Occipital lobe (tissue), 2 donors: ENCODE data around the gene FADS2. TPM values are rescaled to one million over a fixed set of nuclear protein-coding genes. Genes with fewer than 3 reads are reported as not detected.
"Not testable (repeated sequence)": the region's sequence is repeated elsewhere in the genome, so short reads cannot be mapped to it uniquely, and the experiment has no call there.

Experiments used
- DNase-seq: peaks from one replicate; lab custom pipeline; 2025; lab: John Stamatoyannopoulos, UW
- total RNA-seq: library from RNA; depleted of rRNA; stranded (reverse); fragments of >200 nt; gene quantifications from one replicate; pipeline ENCODE4 v1.2.3, GENCODE V29; 2014

FADS2 gene
- total RNA-seq, 1 donor from 2014 or later, result 109 TPM

DNA sequence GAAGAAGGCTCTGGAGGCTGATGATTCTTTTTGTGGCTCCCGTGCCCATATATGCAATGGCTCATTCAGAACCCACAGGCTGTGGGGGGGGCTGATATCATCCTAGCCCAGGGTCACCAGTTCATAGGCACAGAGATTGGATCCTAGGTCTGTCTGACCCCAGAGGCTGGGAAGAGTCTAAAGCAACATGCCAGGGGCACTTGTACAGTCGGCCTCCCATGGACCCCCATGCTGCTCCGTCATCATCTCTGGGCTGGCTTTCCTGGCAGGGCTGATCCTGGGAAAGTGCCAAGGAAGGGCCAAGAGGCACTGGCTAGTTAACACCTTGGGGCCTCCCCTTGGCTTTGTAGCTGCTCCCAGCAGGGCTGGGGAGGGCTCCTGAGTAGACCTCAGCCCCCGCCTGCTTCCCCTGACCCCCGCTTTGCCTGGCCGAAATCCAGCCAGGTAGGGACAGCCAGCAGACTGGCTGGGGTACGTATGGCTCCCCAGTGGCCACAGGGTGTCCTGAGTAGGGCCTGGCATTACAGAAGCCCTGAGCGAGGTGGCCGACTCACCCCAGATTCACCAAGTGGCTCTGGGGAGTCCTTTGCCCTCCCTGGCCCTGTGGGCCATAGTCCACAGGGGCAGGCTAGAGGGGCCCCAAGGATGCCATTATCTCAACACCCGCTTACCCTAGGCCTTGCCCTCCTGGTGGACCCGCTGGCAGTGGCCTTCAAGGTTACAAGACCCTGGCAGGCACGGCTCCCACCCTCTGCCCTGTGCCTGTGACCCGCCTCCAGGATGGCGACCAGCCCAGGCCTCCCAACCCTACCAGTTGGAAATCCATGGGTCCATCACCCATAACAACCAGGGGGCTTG is 40.7 kb downstream of the FADS2 start:
- no peak for DNase-seq

DNA sequence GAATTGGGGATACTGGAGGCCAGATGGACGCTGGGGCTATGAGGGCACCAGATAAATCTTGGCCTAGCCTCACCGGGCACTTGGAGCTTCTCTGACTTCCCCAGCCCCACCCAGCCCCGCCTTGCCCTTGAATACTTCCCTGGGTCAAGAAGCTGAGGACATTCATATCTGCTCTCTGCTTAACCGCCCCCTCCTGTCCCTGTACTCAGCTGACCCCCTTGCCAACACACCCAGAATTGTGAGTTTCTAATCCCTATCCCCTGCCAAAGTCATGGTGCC is 41.3 kb downstream of the FADS2 start:
- DNase-seq, result no peak

DNA sequence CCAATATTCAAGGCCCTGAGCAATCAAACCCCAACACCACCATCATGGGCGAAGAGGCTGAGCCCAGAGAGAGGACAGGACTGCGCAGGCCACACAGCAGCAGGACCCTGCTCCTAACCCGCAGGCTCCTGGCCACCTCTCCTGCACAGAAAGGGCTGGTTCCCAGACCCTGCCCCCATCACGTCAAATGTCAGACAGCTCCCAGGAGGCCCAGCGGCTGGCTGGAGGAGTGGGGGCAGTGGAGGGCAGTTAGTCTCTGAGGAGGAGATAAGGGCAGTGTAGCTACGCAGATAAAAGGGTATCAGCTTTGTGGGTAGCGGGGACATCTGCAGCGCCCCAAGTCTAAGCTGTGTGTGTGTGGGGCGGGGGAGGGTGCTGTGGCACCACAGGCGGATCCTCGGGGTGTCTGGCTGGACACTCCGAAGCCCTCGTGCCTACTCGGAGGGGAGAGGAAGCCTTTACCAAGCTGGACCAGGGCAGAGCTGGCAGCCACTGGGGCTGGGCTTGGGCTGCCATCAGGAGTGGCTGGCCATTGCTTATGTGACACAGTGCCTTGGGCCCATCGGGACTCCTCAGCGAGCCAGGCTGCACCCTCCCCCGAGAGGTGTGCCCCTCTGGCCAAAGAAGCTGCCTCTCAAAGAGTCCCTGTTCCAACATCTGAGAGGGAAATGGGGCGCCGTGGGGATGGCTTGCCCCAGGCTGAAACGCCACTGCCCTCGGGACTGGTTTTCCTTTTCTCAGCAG is 41.8 kb downstream of the FADS2 start:
- no peak for DNase-seq

DNA sequence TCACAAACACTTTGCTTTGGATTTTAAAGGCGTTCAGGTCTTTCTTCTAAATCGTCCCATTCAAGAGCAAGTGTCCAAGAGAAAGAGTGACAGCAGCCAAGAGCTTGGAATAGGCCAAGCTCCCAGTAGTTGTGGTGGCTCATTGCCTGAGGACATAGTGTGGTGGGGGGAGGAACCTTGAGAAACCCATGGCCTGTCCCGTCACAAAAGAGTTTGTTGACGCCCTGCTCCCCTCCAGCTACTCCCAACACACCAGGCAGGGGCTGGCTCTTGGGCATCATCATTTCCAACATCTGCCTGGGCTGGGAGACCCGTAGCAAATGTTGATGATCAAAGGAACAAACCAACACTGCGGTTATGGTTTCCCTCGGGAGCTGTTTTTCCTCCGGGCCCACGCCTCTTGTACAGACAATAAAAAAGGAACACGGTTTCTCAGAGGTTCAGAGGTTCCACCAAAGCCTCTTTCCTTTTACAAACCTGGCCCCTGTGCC is 42.5 kb downstream of the FADS2 start:
- DNase-seq, result no peak

- DNase-seq, result peak; percentile 51
Observed at GRCh38 chr11:61871158-61871597, 43.1 kb downstream of the FADS2 start.

DNA sequence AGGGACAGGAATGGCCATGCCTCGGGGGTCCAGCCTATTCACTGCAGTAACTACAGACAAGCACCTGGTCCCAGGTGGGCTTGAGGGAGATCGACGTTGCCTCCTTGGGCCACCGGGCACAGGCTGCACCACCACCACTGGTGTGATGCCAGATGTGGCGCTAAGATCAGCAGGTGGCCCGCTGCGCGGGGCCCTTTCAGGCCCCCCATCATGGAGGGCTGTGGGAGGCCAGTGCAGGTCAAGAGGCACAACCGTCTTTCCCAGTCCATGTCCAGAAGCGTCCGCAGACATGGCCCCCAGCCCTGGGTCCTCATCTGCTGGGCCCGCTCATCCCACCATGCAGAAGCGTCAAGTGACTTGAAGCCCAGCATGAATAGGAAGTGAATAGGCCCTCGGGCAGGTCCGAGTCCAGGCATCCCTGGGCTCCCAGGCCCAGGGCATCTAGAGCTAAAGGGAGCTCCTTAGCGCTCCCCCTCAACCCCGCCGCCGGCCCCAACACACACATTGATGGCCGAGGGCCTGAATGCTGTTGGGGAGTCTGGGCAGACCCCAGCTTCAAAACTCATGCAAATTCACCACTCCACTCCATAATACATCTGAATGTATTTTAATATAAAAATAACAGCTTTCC is 45.0 kb downstream of the FADS2 start:
- no peak for DNase-seq

GRCh38 chr11:61873588-61874376 is 45.7 kb downstream of the FADS2 start:
- no peak for DNase-seq

DNA sequence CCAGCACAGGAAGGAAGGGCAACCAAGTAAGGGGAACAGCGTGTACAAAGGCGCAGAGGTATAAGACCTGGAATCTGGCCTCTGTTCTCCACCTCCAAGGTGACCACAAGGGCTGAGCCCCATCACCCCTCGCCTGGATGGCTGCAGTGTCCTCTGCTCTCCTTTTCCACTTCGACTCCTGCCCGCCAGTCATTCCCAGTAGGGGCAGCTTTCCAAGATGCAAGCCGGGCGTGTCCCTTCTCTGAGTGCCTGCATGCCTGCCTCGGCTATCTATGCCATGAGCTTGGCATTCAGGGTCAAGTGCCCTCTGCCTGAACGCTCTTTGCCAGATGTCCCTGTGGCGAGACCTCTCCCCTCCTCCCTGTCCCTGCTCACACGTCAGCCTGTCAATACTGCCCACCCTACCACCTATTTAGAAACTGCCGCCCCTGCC is 46.3 kb downstream of the FADS2 start:
- no peak for DNase-seq

DNA sequence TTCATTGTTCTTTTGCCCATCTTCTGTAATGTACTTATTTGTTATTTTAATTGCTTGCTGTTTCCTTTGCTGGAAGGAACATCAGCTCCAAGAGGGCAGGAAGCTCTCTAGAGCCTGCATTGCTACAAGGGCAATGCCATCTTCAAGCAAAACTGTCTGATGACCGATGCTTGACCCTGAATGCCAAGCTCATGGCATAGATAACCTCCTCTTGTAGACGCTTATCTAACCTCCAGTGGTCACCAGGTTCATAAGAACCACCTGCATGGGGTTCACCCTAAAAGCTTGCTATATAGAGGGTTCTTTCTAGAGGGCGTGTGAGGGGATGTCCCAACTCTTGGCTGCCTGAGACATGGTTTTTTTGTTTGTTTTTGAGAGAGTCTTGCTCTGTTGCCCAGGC is 46.8 kb downstream of the FADS2 start:
- DNase-seq, result no peak

- no peak for DNase-seq
Observed at GRCh38 chr11:61875698-61876097, 47.6 kb downstream of the FADS2 start.

DNA sequence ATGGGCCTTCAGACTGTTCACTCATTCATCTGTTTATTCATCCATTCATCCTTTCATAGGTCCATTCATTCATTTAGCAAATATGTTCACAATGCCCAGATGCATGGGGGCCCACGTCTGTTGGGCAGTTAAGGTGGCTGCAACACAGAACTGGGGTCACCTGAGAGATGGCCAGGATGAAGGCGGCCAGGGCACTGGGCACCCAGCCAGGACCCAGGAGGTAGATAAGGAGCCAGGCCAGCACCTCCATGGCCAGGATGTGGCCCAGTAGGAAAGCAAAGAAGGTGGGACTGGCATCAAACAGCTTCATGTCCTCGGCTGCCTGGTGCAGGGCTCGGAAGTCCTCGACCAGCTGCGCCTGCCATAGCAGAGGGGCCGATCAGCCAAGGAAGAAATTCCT is 51.1 kb downstream of the FADS2 start:
- no peak for DNase-seq

DNA sequence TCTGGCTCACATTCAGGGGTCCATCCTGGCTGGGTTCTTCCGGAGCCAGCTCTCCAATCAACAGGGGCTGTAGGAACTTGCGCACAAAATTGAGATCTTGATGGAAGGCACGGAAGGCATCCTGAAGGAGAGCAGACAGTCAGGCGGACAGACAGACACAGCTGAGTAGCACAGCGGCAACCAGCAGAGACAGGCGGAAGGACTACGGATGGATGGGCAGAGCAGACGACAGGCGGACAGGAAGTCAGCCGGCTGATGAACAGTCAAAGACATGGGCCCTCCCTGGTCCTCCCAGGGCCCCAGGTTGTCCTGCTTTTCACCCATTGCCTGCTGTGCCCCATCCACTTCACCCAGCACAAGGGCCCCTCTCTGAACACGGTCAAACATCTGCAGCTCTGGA is 51.9 kb downstream of the FADS2 start:
- no peak for DNase-seq

DNA sequence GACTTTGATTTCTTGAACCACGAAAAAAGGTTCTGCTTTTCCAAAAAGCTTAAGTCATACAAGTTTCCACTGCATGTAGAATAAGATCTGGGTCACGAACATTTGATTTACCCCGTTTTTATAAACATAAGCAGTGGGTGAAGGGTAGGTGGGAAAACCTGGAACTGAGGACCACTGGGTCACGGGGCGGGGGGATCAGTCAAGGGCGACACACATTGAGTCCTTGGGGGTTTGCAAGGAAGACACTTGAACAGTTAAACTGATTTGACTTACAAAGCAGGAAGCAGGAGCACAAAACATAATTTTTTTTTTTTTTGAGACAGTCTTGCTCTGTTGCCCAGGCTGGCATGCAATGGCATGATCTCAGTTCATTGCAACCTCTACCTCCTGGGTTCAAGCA is 52.4 kb downstream of the FADS2 start:
- DNase-seq, result no peak

- no peak for DNase-seq
Observed at GRCh38 chr11:61881397-61881796, 53.3 kb downstream of the FADS2 start.

- DNase-seq, result not testable (repeated sequence)
Observed at GRCh38 chr11:61882267-61882666, 54.2 kb downstream of the FADS2 start.

DNA sequence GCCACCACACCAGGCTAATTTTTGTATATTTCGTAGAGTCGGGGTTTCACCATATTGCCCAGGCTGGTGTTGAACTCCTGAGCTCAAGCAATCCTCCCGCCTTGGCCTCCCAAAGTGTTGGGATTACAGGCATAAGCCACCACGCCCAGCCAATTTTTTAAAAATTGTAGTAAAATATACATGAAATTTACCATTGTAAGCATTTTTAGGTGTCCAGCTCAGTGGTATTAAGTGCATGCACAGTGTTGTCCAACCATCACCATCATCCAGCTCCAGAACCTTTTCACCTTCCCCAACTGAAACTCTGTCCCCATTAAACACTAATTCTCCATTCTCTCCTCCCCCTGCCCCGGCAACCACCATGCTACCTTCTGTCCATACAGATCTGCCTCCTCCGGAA is 54.8 kb downstream of the FADS2 start:
- no peak for DNase-seq

DNA sequence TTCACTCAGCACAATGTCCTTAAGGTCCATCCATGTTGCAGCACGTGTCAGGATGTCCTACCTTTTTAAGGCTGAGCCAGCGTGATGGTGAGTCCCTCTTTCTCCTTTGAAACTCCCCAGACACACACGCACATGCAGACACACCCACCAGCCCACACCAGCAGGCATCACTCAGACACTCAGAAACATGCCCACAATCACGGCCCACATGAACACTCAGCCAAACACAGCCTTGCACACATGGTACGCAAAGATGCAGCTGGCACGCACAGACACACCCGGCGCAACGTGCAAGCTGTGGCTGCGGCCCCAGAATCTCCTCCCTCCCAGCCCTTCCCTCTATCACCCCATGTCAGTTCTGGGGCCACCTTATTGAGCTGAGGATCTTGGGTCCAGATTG is 55.2 kb downstream of the FADS2 start:
- DNase-seq, result peak; percentile 16

DNA sequence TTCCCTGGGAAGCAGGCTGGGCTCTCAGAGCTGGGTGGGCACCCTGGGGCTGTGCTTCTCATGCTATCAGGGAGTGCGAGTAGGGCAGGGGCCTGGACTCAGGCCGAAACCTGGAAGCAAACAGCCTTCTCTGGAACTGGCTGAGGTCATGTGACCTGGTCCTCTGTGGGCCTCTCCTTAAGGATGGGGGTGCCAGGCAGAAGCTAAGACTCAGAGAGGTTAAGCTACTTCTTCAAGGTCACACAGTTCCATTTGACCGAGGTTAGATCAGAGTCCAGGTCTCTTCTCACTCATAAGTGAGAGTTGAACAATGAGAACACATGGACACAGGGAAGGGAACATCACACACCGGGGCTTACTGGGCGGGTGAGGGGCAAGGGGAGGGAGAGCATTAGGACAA is 55.8 kb downstream of the FADS2 start:
- DNase-seq, result no peak

DNA sequence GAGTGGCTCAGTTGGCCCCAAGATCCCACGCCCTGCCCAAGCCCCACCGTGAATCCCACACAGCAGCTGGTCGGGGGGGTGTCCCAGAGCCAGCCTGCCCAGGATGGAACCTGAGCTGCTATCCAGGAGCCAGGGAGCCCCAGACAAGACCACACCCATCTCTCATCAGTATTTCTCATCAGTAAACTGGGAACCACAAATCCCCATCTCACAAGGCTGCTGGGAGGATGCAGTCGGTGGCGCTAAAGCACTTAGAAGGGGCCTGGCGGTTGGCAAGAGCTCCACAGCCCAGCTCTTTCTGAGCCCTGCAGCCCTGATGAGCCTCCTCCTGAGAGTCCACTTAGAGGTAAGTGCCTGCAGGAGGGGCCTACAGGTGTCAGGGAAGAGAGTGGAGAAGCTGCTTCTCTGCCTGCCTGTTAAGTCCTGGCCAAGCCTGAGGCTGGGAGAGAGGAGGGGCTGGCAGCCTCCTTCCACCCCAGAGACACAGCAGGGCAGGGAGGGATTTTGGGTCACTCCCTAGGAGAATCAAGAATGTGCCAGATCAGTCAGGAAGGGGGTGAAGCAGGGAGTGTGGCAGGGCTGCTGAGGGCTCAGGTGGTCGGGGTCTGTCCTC is 57.2 kb downstream of the FADS2 start:
- no peak for DNase-seq

DNA sequence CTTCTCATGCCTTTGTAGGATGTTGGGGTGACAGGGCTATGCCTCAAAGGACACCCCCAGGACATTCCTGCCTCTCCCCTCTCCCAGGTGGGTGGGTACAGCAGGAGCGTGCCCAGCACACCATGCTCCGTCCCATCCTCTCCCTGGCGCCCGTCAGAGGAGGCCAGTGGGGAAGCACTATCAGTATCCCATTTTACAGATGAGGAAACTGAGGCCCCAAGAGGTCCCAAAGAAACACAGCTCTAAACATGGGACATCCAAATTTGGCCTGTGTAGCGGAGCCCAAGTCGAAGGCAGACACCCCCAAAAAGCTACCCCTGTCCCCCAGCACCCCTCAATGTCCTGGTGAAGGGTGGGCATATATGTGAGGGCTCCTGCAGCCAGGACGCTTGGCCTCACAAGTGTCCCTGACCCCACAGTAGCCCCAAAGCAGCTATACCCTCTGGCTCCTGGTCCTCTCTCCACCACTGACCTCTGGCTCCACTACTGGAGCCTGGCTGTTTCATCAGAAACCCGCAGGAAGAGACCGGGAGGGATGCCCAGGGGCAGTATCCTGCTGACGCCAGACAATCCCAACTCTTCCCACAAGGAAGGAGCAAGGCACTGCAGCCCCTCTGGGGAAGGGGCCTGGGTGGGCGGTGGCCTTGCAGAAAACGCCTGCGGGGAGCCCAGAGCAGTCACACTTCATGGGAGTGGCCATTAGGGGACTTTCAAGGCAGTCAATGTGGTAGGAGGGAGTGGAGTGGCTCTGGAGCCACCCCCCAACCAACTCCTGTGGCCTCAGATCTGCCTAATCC is 57.9 kb downstream of the FADS2 start:
- DNase-seq, result no peak
